ACHN (cell line): ENCODE data around the gene EN2.
"Not testable (repeated sequence)": the region's sequence is repeated elsewhere in the genome, so short reads cannot be mapped to it uniquely, and the experiment has no call there.

Source experiments
- DNase-seq: peaks from one replicate; pipeline ENCODE4 v3.0.0-alpha.2; 2015
- in situ Hi-C: cut with HindIII; loops from 2 replicates; pipeline ENCODE4 v1.10.0; 2017; ENCODE audit warnings: low sequenced_read_pairs, low pct_ligation_motif_present, low pct_unique_long_range_greater_than_20kb

EN2 gene

DNA sequence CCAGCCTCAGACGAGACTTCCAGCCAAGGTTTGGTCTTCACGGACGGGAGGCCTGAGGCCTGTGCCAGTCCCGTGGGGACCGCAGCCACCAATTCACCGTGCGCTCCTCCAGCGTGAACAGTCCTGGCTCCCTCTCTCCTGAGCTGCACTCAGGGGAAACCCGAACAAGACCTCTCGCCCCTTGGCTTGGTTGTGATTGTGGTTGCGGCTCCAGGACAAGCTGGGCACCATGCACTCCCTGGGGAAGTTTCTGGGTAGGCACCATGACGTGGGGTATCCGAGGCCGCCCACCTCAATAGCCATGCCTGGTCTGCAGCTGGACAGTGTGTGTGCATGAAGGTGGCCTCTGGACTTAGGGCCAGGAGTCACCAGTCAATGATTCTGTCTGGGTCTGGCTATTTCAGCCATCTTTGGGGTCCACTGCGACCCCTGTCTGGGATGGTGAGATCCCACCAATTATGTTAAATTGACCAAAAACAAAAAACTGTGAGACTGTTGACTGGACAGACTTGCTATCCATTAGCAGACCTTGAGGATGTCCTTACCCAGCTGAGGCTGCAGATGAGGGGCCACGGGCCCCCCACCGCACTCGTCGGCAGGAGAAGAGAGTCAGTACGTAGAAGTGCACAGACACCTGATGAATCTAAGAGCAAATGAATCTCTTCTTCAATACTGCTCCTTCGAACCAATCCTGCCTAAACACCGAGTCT, 33.5 kb upstream of the EN2 start:
- no peak for DNase-seq
- in situ Hi-C loops, result no loop called here

DNA sequence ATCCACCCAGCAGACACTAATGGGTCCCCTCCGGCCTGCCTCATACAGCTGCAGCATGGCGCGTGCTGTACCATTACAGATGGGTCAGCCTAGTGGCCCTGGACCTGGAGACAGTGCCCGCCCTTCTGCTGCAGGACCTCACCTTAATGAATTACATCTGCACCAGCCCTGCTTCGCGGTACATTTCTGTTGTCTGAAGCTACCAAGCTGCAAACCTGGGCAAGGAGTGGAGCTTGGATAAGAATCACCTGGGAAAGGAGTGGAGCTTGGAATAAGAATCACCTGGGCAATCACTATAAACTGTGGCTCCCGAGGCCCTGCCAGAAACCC, 33.0 kb upstream of the EN2 start:
- in situ Hi-C loops, result no loop called here
- DNase-seq, result no peak

DNA sequence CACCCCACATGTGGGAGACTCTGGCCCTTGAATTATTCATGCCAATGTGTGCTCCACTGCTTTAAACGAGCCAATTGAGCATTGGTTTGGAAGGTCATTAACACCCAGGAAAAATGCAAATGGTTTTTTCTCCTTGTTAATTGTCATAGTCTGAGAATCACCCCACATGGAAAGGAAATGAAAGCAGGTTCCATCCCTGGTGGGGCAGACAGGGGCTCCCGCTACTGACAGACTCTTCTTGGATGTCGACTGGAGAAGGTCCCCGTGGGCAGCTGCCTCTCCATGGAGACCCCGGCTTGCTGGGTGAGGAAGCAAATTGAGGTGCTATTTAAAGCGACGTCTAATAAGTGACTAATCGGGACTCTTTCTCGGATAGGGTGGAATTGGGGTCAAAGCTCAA, 32.0 kb upstream of the EN2 start:
- in situ Hi-C loops, result no loop called here

DNA sequence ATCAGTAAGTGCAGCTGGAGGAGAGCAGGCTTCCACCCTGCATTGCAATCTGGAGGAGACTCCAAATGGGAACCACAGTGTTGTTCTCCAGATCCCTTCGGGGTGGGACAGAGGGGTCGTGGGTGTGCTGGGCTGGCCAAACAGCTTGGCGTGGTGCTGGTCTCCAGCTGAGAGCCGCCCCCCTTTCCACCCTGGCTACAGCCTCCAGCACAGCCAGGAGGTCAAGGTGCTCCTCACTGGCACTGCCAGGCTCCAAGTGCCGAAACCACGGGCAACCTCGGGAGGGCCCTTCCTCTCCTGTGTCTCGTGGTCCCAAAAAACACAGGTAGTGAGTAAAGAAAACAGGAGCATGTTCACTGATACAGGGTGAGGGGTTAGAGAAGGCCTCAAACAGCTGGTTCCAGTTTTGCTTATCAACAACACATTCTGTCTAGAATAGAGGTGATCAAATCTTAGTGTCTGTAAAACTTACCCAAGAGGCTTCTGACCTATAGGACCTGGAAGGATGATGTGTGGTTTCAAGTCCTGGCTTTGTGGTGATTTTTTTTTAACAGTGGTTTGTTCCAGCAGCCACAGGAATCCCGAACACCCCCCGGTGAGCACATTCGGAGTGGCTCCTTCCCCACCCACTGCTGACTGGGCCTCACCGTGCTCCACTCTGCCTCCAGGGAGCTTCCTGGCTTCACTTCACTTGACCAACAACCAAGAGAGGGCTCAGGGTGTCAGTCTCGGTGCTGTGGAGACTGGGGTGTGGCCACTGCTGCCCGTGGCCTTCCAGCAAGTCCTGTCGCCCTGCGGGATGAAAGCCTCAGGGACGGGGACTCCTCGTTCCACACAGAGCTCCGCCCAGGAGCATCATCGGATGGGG, 31.2 kb upstream of the EN2 start:
- peak; percentile 24 for DNase-seq
- in situ Hi-C loops, result no loop called here

More for the DNA sequence above, 32.0 kb upstream of the EN2 start:
- no peak for DNase-seq

DNA sequence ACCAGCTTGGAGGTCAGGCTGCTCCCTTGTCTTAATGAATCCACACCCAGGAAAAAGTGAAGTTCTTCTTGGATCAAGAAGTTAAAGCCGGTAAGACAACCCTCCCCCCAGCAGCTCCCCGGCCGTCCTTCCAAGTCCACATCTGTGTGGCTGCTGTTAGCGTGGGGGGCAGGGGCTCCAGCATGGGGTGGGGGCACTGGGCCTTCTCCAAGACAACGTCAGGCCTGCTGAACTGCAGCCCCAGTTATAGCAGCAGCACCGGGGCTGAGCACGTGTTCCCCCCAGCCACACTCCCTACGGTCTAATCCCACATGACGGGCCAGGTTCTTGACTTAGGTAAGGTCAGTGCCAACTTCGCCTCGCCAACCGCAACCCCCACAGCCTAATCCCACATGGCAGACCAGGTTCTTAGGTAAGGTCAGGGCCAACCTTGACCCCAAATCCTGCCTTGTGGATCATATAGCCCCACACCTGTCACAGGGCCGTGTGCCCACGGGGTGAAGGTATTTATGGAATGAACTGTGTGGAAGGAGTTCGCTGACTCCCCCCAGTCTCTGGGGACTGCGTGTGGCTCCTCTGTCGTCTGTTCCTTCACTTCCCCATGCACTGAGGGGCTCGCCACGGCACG, 30.4 kb upstream of the EN2 start:
- in situ Hi-C loops, result no loop called here
- no peak for DNase-seq

DNA sequence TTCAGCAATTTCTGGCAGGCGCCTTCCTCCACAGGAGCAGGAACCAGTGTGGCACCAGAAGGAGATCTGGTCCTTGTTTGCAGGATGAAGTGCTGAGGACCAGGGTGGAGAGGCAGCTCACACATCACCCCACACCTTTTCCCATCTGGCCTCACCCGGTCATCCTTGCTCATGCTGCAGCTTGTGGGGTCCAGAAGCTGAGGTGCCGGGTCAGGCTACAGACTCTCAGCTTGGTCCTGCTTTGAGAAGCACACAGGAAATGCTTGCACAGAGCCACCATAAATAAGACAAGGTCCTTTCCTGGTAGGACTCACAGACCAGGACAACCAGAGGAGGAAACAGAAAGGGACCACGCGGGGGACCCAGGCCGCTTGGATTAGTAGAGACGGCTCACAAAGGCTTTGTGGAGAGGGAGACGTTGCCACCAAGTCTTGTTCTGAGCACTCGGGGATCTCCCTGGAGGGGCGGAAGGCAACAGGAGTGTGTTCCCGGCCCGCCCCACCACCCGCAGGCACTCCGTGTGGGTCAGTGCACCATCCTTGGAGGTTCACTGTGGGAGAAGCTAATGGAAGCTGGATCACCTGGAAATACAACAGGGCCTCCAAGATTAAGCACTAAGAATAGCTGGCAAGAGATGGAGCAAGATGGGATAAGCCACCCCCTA, 29.6 kb upstream of the EN2 start:
- no peak for DNase-seq
- in situ Hi-C loops, result no loop called here

DNA sequence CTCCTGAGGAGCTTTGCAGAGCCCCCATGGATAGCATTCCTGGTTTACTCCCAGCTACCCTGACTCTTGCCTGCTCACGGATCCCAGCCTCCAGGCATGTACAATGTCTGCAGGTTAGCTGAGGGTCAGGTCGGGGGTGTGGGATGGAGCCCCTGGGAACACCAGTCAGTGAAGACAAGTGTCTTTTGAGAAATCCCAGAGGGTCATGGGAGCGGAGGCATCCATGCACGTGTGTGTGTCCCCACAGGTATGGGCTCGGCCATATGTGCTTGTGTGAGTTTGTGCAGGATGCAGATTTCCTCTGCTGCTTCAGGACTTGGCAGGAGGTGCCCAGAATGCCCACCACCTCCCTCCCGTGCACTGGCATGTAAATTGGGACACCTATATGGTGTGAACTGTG, 28.3 kb upstream of the EN2 start:
- no peak for DNase-seq
- in situ Hi-C loops, result no loop called here

DNA sequence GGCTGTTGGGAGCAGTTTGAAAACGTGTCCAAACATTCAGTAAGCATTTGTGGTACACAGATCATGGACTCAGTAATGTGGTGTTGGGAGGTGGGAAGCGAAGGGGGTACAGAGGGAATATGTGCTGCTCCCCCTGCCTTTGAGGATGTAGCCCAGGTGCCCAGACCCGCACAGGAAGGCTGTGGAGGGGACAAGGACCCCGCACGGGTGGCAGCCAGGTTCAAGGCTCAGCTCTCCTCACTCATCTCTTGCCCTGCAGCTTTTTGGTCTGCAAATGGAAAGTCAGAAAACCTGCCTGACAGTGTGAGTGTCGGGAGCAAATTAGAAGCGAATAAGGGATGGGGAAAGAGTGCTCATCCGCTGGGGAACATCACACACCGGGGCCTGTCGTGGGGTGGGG, 27.3 kb upstream of the EN2 start:
- no peak for DNase-seq
- in situ Hi-C loops, result no loop called here

DNA sequence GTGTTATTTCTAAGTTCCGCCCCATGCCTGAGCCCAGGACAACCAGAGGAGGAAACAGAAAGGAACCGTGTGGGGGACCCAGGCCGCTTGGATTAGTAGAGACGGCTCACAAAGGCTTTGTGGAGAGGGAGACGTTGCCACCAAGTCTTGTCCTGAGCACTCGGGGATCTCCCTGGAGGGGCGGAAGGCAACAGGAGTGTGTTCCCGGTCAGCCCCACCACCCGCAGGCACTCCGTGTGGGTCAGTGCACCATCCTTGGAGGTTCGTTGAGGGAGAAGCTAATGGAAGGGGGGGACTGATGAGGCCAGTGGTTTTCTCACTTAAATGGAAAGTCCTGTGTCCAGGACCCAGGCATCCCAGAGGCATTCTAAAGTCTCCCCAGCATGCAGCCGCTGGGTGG, 26.7 kb upstream of the EN2 start:
- DNase-seq, result no peak
- in situ Hi-C loops, result no loop called here

DNA sequence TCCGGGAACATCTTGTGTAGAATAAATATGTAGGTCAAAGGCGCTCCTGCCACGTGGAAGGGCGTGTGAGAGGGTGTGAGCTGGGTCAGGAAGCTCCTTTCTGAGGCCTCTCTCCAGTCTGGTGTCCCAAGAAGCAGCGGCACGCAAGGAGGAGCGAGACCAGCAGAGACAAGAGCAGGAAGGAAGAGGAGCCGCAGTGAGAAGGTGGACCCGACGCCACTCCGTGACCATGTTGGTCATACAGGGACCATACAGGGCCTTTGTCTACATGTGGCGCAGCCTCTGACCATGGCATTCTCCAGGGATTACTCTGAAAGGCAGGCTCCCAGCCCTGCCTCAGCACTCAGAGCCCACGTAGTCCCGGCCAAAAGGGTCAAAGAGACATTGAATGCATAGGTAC, 26.2 kb upstream of the EN2 start:
- in situ Hi-C loops, result no loop called here
- no peak for DNase-seq

DNA sequence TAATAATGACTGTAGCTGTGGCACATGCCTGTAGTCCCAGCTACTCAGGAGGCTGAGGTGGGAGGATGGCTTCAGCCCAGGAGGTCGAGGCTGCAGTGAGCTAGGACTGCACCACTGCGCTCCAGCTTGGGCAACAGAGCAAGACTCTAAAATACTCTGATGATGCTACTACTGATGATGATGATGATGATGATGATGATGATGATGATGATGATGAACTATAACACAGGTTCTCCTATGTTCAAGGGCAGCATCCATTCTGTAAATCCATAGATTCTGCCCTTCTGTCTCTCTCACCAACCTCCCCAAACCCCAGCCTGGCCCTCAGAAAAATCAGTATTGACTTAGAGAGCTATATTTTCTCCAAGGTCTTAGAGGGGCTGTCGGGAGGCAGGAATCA, 22.8 kb upstream of the EN2 start:
- no peak for DNase-seq
- in situ Hi-C loops, result no loop called here

DNA sequence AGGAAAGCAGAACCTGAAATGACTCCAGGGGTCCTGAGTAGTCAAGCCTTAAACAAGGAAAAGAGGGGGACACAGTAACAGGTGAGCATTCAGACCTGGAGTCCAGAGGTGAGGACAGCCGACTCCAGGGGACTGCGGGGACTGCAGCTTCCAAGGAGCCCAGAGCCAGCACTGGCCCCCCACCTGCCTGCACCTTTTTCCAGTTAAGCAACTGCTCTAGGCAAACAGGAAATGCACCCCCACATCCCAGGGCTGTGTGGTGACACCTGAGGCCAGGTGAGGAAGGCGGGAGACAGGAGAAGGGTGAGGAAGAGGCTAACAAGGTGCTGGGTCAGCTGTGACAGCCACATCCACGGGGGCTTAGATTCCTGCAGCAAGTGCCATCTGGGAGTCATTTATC, 20.1 kb upstream of the EN2 start:
- DNase-seq, result no peak
- in situ Hi-C loops, result no loop called here

DNA sequence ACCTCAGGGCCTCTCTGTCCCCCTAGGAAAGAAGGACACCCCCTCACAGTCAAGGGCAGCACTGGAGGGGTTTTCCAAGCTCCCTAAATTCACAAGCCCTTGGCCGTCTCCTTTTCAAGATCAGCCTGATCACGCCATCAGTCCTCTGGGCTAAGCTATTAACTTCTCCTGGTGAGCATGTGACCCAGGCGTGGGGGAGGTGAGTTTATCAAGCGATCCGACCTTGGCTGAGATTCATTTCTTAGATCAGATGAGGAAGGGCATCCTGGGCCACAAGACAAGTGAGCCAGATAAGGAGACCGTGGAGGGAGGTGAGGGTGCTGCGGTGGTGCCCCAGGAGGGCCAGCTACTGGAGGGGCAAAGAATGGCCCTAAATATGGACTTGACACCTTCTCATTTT, 19.2 kb upstream of the EN2 start:
- in situ Hi-C loops, result no loop called here
- DNase-seq, result no peak

DNA sequence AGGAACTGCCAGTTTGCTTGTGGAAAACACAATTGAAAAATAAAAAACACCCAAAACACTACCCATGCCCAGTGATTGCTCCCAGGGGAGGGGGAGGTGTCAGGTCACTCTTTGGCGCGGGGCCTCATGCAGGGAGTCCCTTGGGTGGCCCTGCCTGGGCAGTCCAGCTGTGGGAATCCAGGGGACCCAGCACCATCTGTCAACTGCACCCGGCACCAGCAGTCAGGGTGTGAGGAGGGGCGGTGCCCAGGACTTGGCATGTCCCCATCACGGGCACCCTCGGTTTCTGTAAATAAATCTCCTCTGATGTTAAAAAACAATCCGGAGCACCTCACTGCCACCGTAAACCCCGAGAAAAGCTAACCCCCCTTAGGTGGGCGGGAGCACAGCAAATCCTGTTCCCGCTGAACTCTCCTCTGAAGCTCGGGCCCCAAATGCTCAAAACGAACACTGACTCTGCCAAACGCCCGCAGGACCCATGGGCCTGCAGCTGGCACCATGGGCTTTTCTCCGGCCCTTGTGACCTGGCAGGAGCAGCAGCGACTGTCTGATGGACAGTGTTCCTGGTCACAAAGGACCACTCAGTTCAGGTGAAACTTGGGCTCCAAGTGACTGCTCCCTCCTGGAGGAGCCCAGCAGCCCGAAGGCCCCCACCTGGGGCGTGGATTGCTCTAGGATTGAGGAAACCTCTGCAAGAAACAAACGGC, 18.5 kb upstream of the EN2 start:
- no peak for DNase-seq
- in situ Hi-C loops, result no loop called here

DNA sequence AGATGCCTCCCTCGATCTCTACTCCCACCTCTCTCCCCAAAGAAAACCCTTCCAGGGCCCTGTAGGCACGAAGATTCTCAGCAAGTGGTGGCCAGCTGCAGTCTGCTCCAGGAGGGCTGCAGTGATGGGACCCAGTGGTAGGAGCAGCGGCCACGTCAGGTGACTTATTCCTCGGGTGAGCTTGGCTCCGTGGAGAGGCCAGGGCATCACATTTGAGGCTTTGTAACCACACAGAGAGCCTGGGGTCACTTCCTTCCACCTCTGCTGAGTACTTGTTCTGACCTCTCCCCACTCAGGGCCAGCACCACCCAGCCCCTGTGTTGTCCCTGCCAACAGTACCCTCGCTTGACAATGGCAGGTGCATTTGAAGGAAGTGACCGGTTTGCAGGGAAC, 17.9 kb upstream of the EN2 start:
- DNase-seq, result no peak
- in situ Hi-C loops, result no loop called here

DNA sequence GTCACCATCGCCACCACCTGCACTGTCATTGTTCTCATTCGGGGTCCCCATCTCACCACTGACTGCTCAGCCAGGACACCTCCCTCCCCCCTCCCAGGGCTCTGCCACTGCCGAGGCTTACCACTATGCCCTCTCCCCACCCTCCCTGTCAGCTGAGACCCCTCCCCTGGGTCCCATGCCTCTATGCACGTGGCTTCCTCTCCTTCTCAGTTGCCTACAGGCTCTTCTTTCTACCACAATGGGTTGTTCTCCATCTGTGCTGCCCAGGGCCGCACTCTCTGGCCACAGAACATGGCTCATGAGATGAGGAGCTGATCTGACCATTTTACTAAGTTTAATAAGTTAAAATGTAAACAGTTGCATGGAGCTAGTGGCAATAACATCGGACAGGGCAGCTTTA, 16.1 kb upstream of the EN2 start:
- in situ Hi-C loops, result no loop called here
- no peak for DNase-seq

DNA sequence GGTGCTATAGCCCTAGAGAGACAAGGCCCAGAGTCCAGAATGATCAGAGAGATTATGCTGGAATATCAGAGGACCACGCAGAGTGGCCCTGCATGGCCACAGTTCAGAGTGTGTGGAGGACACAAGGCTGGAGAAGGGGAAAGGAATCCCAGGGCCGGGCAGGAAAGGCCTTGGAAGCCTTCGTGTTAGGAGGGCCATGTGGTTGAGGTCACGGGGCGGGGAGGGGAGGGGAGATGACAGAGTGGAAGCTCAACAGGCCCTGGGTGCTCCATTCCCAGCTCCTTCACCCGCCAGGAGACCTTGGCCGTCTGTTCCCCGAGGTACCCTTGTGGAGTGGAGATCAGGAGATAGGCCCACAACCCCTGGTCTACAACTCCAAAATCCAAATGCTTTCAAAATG, 13.2 kb upstream of the EN2 start:
- DNase-seq, result no peak
- in situ Hi-C loops, result no loop called here

DNA sequence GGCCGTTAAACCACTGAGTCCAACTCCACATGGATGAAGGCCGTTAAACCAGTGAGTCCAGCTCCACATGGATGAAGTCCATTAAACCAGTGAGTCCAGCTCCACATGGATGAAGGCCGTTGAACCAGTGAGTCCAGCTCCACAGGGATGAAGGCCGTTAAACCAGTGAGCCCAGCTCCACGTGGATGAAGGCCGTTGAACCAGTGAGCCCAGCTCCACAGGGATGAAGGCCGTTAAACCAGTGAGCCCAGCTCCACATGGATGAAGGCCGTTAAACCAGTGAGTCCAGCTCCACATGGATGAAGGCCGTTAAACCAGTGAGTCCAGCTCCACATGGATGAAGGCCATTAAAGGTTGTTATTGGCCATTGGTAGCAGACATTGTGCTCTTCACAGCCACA, 12.3 kb upstream of the EN2 start:
- in situ Hi-C loops, DNase-seq: not testable (repeated sequence)

DNA sequence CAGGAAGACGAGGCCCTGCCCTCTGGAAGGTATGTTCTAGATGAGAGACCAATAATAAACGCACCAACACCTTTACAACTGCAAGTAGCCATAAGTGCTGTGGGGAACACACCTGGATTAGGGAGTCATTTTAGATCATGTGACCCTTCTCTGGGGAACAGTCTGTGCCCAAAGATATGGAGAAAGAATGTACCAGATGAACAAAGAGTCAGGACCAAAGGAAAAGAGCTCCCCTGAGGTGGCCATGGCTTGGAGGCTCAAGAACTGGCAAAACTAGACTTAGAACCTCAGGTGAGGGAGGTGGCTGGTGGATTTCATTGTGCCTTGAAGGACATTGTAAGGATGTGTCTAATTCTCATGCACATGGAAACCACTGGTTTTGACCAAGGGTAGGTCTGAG, 10.3 kb upstream of the EN2 start:
- DNase-seq, result no peak
- in situ Hi-C loops, result no loop called here
